ENCODE data around the gene TAF7.

DNA sequence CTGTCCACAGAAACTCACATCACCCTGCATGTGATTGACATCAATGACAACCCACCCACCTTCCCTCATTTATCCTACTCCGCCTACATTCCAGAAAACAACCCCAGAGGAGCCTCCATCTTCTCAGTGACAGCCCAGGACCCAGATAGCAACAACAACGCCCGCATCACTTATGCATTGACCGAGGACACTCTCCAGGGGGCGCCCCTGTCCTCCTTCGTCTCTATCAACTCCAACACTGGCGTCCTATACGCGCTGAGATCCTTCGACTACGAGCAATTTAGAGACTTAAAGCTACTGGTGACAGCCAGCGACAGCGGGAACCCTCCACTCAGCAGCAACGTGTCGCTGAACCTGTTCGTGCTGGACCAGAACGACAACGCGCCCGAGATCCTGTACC lies 24.7 kb upstream of the TAF7 start:
- TF ChIP-seq EZH2phosphoT487 (IDR thresholded peaks at IDR 0.05; ENCODE audit: low read length): no peak
- no peak for TF ChIP-seq EZH2 (optimal IDR thresholded peaks at IDR 0.05; ENCODE audit: low read depth, low read length)
- TF ChIP-seq, protein P1, sequence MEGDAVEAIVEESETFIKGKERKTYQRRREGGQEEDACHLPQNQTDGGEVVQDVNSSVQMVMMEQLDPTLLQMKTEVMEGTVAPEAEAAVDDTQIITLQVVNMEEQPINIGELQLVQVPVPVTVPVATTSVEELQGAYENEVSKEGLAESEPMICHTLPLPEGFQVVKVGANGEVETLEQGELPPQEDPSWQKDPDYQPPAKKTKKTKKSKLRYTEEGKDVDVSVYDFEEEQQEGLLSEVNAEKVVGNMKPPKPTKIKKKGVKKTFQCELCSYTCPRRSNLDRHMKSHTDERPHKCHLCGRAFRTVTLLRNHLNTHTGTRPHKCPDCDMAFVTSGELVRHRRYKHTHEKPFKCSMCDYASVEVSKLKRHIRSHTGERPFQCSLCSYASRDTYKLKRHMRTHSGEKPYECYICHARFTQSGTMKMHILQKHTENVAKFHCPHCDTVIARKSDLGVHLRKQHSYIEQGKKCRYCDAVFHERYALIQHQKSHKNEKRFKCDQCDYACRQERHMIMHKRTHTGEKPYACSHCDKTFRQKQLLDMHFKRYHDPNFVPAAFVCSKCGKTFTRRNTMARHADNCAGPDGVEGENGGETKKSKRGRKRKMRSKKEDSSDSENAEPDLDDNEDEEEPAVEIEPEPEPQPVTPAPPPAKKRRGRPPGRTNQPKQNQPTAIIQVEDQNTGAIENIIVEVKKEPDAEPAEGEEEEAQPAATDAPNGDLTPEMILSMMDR (IDR thresholded peaks at IDR 0.05; ENCODE audit: low read length): no peak

All from MM.1S (cell line).